ENCODE data around the gene CBFA2T2.

DNA sequence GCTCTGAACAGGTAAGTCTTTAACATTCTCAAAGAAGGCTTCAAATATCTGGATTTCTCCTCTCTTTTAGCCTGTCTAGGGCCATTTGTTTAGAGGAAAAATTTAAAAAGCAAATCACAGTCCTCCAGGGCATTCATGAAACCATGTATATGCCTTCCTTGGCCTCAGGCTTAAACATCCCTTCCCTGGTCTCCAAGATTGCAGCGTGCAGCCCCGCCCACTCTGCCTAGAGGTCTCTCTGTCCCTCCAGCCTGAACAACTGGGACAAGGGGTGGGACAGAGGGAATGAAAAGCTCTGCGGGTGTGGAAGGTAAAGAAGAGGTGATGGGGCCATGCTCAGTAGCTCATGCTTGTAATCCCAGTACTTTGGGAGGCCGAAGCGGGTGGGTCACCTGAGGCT lies 9.8 kb upstream of the CBFA2T2 start:
- TF ChIP-seq CTCF (conservative IDR thresholded peaks at IDR 0.05; ENCODE audit: low read depth, low read length) (no peak), POLR2A (IDR thresholded peaks at IDR 0.05; ENCODE audit: low read depth, low read length) (no peak), RAD21 (IDR thresholded peaks at IDR 0.05; ENCODE audit: low read length) (no peak), CHD1 (IDR thresholded peaks at IDR 0.05; ENCODE audit: low read depth, low read length) (no peak), MXI1 (IDR thresholded peaks at IDR 0.05; ENCODE audit: borderline replicate concordance, low read depth, low read length) (no peak), NFE2L2 (IDR thresholded peaks at IDR 0.05; ENCODE audit: low read depth, low read length) (no peak), SMC3 (IDR thresholded peaks at IDR 0.05; ENCODE audit: low read depth, low read length) (no peak)

All from IMR-90 (cell line).